Subcutaneous adipose tissue (tissue), 4 donors: Measurements from ENCODE around the gene ERC1. TPM values are rescaled to one million over a fixed set of nuclear protein-coding genes. Genes with fewer than 3 reads are reported as not detected.

ENCODE experiments used
- CTCF ChIP-seq: fragments of 450-650 bp; IDR thresholded peaks from one replicate; pipeline ENCODE4 v1.5.1; 2016; ENCODE audit warnings: low read depth, mild to moderate bottlenecking, control low read depth, antibody characterized with exemption, moderate library complexity
- total RNA-seq, 4 donors: library from RNA; depleted of rRNA; stranded (reverse); fragments of >200 nt; gene quantifications; one replicate each; pipeline ENCODE4 v1.1.0, GENCODE V29; 2016

ERC1 gene
- total RNA-seq, 4 donors from 2014 or later: 40.3 to 71.8 (median 62.3) TPM

DNA sequence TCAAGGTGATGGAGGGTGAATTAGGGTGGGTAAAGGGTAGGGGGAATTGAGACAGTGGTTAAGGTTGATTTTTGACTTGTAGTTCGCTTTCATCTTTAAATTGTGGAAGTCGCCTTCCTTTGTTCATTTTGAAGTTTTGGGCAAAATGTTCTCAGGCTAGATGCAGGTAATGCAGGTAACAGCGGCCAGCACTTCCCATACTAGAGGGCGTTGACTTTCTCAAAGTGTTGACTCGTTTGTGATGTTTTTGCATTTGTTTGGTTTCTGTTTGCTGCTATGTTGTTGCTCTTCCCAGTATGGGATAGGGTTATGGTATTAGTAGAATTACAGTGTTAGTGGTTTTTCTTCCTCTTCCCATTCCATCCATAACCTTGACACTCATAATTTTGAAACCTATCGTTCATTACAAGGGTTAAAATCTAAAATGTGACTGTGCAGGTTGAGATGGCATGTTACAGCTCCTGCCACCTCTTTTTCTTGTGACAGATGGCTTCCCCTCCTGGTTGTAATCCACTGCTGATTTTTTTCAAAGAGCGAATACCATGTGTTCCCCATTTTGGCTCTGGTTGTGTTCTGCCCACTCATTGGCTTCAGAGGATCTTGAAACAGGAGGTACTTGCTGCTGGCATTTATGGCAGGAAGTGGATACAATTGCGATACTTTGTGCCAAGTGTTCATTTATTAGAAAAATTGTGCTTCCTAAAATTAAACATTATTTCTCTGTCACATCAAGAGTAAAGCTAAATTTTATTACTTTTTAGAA, 57.1 kb downstream of the ERC1 start:
- no peak for TF ChIP-seq CTCF

DNA sequence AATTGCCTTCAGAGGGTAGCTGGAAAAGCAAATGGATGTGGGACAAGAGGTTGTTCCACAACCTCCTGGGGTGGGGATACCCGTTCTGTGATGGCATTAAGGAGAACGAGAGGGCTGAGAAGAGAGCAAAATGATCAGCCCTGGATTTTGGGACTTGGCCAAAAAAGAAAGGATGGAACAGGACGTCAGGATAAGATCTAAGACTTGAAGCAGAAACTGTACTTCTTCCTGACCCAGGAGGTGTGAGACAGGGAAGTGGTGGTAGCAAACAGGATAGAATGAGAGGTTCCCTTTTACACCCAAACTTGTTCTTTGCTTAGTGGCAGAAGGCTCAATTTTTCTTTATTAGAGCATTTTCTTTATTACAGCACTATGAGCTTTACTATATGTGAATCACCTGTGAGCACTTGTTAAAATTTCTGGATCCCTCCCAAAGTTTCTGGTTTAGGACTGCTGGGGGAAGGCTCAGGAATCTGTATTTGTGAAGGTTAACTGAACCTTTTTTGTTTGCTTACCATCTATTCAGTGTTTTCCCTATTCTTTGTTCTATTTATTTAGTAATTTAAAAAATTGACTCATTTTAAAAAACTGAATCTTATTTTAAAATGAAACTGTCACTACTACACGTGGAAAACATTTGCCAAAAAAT, 59.2 kb downstream of the ERC1 start:
- TF ChIP-seq CTCF: no peak

DNA sequence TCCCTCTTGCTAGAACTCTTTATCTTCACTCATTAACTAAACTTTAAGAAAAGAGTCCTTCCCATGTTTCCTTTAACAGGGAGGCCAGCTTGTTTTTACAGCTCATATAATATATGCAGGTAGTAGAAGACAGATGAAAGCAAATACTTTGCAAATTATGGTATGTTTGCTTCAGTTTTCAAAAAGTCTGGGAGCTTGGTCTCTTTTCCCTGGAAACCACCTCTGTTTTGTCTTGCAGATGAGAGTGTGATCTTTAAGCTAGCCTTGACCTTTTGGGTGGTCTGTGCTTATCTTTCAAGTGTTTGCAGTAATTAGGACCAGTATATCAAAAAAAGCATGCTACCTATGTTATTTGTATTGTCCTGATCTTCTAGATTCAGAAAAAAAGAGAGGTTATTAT, 62.7 kb downstream of the ERC1 start:
- no peak for TF ChIP-seq CTCF

DNA sequence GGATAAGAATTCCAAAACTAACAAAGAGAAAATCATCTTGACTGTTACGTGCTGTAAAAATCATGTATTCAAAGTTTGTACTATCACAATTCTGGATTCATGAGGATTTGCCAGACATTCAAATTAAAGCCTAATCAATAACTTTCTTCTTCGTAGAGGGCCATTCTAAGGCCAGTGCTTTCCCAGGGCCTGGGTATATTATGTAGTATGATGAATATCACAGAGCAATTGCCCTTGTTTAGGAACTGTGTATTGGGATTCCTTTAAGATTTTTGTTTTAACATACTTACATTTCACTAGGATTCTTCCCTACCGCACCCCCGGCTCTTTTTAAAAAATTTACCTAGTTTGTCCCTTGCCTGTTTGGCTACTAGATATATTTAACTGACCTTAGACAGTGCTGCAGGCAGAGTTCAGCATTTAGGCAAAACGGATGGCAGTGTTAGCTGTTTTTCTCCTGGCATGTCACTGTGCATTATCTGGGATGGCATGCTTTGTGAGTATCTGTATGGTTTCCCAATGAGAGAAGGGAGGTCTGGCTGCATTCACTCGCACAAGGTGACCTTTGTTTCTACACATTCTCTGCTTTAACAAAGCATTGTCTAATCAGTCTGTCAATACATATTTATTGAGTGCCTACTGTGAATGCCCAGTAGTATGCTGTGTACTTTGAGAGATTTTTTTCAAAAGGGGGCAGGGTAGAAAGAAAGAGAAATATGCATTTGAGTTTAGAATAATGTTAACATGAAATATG, 63.3 kb downstream of the ERC1 start:
- no peak for TF ChIP-seq CTCF

DNA sequence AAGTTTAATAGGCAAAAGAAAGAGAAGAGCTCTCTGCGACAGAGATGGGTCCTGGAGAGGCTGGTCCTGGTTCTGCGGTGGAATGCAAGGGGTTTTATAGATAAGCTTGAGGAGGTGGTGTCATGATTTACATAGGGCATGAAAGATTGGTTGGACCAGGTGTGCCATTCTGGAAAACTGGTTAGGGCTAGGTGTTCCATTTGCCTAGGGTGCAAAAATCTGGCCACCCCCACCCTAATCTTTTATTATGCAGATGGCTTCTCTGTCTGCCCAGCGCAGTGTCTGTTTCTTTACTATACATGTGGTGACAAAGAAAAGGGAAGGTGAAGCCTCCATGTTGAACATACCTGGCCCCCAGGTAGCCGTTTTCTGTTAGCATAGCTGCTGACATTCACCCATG, 65.4 kb downstream of the ERC1 start:
- no peak for TF ChIP-seq CTCF

DNA sequence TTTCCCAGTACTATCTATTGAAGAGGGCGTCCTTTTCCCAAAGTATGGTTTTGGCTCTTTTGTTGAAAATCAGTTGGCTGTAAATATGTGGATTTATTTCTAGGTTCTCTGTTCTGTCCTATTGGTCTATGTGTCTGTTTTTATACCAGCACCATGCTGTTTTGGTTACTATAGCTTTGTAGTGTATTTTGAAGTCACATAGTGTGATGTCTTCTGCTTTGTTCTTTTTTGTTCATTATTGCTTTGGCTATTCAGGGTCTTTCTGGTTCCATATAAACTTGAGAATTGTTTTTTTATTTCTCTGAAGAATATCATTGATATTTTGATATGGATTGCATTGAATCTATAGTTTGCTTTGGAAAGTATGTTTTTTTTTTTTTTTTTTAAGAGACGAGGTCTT, 67.4 kb downstream of the ERC1 start:
- TF ChIP-seq CTCF: no peak

DNA sequence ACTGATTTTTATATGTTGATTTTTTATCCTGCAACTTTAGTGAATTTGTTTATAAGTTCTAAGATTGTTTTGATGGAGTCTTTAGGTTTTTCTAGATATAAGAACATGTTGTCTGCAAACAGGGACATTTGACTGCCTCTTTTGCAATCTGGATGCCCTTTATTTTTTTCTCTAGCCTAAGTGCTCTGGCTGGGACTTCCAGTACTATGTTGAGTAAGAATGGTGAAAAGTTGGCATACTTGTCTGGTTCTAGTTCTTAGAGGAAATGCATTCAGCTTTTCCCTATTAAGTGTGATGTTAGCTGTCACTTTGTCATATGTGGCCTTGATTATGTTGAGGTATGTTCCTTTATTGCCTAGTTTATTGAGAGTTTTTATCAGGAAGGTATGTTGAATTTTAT, 68.1 kb downstream of the ERC1 start:
- no peak for TF ChIP-seq CTCF
